Fibroblast of skin of back (primary cell): Measurements from ENCODE around the gene IFNL1. TPM values are rescaled to one million over a fixed set of nuclear protein-coding genes. Genes with fewer than 3 reads are reported as not detected.
"Not testable (repeated sequence)": the region's sequence is repeated elsewhere in the genome, so short reads cannot be mapped to it uniquely, and the experiment has no call there.

Source experiments
- DNase-seq: peaks from one replicate; pipeline ENCODE4 v3.0.0-alpha.2; 2013
- polyA plus RNA-seq, 2 experiments: library from polyadenylated mRNA; unstranded; fragments of 120-200 nt; gene quantifications; one replicate each; pipeline ENCODE4 v1.2.1, GENCODE V29; 2013; ENCODE audit not compliant: insufficient read length in 2 of 2

IFNL1 gene
- not detected for polyA plus RNA-seq (2013, experiment 1 of 2; ENCODE audit: insufficient read length)
- polyA plus RNA-seq (2013, experiment 2 of 2; ENCODE audit: insufficient read length): not detected

DNA sequence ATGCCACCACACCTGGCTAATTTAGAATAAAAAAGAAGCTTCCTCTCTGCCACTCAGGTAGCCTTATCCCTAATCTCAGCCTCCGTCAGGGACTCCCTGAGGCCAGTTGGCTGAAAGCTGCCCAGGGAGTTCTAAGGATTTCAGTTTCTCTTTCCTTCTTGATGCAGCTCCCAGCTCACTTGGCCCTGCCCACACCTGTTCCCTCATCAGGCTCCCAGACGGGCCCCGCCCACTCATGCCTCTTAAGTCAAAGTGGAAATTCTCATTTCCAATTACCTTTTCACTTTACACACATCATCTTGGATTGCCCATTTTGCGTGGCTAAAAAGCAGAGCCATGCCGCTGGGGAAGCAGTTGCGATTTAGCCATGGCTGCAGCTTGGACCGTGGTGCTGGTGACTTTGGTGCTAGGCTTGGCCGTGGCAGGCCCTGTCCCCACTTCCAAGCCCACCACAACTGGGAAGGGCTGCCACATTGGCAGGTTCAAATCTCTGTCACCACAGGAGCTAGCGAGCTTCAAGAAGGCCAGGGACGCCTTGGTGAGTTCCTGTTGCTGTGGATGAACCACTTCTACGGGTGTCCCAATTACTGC is at the start of gene IFNL1:
IFNL1 (plus strand) TSS at position 353 of the 591 bp plus-strand sequence; CDS start at position 368, 15 bp downstream.
- no peak for DNase-seq

GRCh38 chr19:39246951-39247669 is 49.1 kb upstream of the IFNL1 start:
- DNase-seq: peak; percentile 21

GRCh38 chr19:39247701-39248664 is 48.2 kb upstream of the IFNL1 start:
- DNase-seq: no peak

DNA sequence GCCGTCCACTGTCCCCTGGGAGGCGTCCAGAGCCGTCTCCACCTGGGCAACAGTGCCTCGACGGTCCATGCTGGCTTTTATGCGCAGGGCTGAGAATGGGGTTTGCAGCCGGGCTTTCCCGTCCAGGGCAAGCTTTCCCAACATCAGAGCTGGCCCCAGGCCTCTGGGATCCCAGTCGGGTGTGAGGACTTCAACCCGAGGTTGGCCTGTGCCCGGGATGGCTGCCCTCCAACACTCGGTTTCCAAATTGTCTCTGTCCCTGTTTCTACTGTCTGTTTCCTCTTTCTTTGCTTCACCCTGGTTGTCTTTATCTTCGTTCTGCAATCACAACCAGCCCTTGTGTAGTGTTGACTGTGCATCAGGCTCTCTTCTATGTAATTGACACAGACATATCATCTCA is 47.4 kb upstream of the IFNL1 start, which contains the start of gene IFNL4:
IFNL4 (minus strand) TSS at position 51 of the 400 bp plus-strand sequence.
- no peak for DNase-seq

DNA sequence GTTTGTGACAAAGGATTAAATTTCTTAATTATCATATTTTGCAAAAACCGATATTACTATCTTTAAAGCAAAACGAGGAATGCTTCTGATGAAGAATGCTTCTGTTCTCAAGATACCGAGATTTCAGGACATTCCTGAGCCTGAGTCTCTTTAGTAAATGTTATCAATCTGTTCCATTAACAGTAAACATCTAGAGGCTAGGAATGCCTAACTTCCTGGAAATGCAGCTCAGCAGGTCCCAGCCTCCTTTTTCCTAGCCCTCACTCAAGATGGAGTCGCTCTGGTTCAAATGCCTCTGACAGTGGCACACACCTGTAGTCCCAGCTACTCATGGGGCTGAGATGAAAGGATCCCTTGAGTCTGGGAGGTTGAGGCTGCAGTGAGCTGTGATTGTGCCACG is 45.1 kb upstream of the IFNL1 start:
- DNase-seq: no peak

GRCh38 chr19:39251846-39252245 is 44.4 kb upstream of the IFNL1 start:
- no peak for DNase-seq

- no peak for DNase-seq
These were observed 43.7 kb upstream of the IFNL1 start for GRCh38 chr19:39252458-39252857.

DNA sequence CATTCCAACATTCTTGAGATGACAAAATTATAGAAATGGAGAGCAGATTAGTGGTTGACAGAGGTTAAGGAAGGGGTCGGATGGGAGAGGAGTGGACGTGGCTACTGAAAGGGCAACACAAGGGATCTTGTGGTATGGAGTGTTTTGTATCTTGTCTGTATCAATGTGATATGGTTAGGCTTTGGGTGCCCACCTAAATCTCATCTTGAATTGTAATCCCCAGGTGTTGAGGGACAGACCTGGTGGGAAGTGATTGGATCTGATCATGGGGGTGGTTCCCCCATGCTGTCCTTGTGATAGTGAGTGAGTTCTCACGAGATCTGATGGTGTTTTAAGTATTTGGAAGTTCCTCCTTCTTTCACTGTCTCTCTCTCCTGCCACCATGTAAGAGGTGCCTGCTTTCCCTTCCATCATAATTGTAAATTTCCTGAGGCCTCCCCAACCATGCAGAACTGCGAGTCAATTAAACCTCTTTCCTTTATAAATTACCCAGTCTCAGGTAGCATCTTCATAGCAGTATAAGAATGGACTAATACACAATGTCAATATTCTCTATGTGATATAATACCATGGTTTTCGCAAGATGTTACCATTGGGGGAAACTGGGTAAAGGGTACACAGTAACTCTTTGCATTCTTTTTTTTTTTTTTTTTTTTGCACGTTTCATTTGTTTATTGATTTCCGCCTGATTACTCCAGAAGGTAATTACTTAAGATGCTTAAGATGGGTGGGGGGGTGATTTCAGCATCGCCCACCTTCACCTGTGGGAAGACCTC is 42.6 kb upstream of the IFNL1 start:
- DNase-seq: no peak

DNA sequence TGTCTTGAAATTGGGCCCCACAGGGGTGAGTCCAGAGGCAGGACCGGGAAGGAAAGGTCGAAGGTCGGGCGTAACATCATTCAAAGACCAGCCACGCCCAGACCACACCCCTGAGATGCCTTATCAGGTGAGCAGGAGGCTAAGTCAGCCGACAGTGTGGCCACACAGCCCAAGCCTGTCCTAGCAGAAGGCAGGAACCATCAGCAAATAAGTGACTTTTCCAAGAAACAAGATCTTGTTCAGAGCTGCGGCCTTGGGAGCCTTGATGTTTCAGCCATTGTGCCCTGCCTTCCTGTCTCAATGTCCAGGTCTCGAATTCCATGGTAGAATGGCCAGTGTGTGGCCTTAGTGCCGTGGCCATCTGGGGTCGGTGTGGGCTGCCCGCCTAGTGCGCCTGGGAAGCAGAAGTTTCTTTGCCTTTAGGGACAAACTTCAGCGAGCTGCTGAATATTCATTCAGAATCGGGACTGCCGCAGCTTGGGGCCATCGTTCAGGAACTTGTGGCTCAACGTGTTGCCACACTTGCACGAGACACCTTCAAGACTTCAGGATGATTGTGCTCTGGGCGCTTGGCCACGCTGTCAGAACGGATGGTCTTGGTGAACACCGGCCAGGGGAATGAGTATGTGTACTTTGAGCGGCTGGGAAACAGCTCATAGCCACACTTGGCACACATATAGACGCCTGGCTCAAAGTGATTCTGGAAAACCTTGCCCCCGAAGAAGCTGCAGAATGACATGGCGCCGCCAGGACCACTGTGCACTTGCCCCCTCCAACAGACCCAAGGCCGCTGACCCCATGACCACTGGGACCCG is 41.5 kb upstream of the IFNL1 start:
- DNase-seq: no peak

- DNase-seq: no peak
These were observed 39.0 kb upstream of the IFNL1 start for GRCh38 chr19:39257227-39257626.

- DNase-seq: no peak
These were observed 34.5 kb upstream of the IFNL1 start for GRCh38 chr19:39261704-39262103.

DNA sequence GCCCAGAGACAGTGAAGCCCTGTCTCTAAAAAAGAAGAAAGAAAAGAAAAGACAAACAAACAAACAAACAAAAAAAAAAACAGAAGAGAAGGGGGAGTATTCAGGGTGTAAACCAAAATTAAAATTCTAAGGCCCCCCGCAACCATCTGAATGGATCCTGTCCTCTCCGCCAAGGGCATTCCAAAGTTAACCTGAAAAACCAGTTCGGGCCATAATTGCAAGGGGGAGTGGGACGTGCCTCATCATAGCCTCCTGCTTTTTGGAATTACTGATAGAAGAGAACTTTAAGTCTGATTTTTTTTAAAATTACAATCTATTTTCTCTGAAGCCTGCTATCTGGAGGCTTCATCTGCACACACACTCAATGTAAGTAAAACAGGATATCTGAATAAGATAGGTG is 33.7 kb upstream of the IFNL1 start:
- DNase-seq: no peak

DNA sequence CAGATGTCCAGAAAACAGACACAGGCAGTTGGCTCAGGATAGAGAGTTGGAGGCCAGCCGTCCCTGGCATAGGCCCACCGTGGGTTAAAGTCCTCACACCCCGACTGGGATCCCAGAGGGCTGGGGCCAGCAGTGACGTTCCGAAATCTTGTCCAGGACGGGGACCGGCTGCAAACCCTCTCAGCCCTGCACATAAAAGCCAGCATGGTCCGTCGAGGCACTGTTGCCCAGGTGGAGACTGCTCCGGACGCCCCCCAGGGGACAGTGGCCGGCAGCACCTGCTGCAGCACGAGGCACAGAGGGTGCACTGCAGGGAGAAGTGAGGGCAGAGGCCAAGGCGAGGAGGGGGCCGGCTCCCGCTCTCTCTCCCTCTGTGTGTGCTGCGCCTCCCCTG is 32.3 kb upstream of the IFNL1 start:
- DNase-seq: no peak

- DNase-seq: no peak
These were observed 31.6 kb upstream of the IFNL1 start for GRCh38 chr19:39264306-39265290.

DNA sequence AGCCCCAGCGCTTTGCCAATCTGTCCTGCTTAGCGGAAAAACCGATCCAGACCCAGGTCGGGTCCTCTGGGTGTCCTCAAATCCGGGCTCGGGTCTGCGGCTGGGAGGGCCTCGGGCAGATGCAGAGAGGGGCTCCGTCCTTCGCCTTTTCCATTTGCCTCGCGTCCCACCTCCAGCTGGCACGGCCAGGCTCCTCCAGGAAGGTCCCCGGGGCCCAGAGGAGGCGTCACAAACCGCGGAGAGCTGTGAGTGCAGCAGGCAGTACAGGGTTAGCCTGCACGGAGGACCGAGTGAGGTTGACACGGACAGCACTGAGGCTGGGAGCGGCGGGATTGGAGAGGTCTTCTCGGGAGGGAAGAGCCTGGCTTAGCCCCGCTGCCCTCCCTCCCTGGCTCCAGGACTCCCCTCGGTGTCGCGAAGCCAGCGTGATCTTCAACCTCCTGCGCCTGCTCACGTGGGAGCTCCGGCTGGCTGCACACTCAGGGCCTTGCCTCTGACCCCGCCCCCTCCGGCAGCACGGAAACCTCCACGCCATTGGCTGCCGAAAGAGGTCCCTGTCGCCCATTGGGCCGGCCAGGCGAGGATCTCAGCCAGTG is 30.8 kb upstream of the IFNL1 start:
- DNase-seq: no peak

DNA sequence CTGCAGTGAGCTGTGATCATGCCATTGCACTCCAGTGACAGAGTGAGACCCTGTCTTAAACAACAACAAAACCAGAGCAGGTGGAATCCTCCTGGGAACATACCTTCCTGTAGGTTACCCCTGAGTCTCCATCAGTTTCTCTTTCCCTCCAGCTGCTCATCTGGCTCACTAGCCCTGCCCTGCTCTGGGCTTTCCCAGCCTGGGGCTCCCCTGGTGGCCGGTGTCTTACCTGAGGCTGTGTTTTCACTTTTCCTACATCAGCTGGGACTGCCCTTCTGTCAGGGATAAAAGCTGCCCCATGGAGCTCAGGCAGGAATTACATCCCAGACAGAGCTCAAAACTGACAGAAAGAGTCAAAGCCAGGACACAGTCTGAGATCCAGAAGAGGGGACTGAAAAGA is 28.1 kb upstream of the IFNL1 start, which contains the start of gene IFNL2:
IFNL2 (plus strand) TSS at position 312 of the 400 bp plus-strand sequence. CDS start 173 bp downstream, outside the sequence.
- DNase-seq: not testable (repeated sequence)

GRCh38 chr19:39268531-39269223 is 27.5 kb upstream of the IFNL1 start:
- not testable (repeated sequence) for DNase-seq

GRCh38 chr19:39269369-39269768 is 26.8 kb upstream of the IFNL1 start:
- DNase-seq: not testable (repeated sequence)
